Spleen (tissue), 7 donors: ENCODE results near the gene CEP41.

Experiments used
- POLR2A ChIP-seq, 3 donors: fragments of 450-650 bp; IDR thresholded peaks; one replicate each; pipeline ENCODE4 v1.5.1; 2017; ENCODE audit warnings: antibody characterized with exemption in 3 of 3, mild to moderate bottlenecking in 1 of 3
- TF ChIP-seq, protein P1 (sequence below), 11 experiments: fragments of 200-600 bp in 7 of 11; fragments of 450-650 bp in 4 of 11; sonication (generic) in 4 of 11; IDR thresholded peaks in 8 of 11; conservative IDR thresholded peaks in 3 of 11; 1 replicate in 7 of 11; 2 replicates in 4 of 11; pipeline versions ENCODE4 v1.4.0 to v1.8.0; 2016 to 2021; ENCODE audit warnings: antibody characterized with exemption in 11 of 11, inconsistent platforms in 4 of 11, mild to moderate bottlenecking in 1 of 11
- donor health status: DM: no; HTN: no; CAD: no; lungs with moderate emphysema.
- donor health status: DM: no; HTN: no; CAD: no.
- donor health status: DM: no; HTN: no; CAD: no.

DNA sequence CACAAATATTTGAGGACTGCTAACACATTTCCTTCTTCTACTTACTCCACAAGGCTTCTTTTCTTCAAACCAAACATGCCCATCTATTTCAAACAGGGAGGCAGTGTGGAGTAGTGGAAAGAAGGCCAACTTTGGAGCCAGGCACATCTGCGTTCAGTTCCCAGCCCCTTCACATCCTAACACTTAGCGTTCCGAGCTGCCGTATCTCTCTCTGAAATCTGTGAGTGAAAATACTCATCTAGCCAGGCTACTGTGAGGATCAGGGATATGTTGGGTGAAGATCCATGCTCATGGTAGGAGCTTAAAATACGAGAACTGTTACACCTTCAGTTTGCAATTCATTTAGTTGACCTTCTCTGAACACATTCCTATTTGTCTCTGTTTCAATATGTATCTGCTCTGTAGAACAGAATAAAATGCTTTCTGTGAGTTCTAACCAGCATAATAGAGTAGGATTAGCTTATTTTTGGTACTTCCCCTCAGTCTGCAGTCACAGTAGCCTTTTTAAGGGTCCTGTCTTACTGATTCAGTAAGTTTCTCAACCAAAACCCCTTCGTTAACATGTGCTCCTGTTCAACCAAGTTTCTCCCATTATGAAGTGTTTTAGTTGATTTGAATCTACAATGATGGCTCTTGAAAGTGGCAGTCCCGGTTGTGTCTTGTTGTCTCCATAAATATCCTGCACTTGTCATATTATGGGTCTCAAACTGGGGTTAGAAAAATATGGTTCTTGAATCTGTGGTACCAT is 47.8 kb upstream of the CEP41 start:
- TF ChIP-seq POLR2A (IDR thresholded peaks at IDR 0.05): no peak
- TF ChIP-seq, protein P1, sequence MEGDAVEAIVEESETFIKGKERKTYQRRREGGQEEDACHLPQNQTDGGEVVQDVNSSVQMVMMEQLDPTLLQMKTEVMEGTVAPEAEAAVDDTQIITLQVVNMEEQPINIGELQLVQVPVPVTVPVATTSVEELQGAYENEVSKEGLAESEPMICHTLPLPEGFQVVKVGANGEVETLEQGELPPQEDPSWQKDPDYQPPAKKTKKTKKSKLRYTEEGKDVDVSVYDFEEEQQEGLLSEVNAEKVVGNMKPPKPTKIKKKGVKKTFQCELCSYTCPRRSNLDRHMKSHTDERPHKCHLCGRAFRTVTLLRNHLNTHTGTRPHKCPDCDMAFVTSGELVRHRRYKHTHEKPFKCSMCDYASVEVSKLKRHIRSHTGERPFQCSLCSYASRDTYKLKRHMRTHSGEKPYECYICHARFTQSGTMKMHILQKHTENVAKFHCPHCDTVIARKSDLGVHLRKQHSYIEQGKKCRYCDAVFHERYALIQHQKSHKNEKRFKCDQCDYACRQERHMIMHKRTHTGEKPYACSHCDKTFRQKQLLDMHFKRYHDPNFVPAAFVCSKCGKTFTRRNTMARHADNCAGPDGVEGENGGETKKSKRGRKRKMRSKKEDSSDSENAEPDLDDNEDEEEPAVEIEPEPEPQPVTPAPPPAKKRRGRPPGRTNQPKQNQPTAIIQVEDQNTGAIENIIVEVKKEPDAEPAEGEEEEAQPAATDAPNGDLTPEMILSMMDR (IDR thresholded peaks at IDR 0.05 in 8 of 11, conservative IDR thresholded peaks at IDR 0.05 in 3 of 11): no peak
